Measurements from ENCODE around the gene RUFY4.
"Not testable (repeated sequence)": the region's sequence is repeated elsewhere in the genome, so short reads cannot be mapped to it uniquely, and the experiment has no call there.

The RUFY4 gene

DNA sequence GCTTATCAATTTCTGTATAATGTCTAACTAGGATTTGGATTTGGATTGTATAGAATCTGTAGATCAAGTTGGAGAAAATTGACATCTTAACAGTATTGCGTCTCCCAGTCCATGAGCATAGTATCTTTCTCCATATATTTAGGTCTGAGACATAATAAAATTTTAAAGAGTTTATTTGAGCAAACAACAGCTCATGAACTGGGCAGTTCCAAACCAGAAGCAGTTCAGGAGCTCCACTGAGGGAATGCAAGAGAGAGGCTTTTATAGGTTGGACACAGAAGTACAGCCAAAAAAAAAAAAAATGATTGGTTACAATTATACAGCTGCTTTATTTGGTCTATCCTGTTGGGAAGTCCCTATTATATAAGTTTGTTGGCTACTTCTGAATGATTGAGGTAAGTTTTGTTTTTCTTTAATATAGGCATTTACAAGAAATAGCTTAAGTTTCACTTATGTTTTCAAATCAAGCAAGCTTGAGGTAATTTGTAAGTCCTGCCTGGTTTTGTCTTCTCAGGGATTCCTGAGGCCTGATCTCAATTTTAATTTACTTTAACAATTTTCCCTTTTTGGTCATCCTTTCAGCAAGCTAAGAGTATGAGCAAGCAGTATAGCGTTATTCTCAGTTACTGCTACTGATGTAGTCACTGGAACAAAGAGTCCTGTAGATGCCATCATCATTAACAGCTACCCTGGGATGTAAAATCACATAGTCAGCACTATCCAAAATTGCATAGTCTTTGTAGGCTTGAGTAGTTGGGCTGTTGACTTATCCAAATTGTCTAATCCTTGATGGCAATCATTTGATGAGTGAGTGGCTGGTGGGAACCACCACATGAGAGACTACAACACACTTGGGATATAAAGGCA lies 27.5 kb upstream of the RUFY4 start:
- no peak for TF ChIP-seq EZH2 (IDR thresholded peaks at IDR 0.05; ENCODE audit: borderline replicate concordance, low read depth, low read length, severe bottlenecking)
- TF ChIP-seq, protein P1, sequence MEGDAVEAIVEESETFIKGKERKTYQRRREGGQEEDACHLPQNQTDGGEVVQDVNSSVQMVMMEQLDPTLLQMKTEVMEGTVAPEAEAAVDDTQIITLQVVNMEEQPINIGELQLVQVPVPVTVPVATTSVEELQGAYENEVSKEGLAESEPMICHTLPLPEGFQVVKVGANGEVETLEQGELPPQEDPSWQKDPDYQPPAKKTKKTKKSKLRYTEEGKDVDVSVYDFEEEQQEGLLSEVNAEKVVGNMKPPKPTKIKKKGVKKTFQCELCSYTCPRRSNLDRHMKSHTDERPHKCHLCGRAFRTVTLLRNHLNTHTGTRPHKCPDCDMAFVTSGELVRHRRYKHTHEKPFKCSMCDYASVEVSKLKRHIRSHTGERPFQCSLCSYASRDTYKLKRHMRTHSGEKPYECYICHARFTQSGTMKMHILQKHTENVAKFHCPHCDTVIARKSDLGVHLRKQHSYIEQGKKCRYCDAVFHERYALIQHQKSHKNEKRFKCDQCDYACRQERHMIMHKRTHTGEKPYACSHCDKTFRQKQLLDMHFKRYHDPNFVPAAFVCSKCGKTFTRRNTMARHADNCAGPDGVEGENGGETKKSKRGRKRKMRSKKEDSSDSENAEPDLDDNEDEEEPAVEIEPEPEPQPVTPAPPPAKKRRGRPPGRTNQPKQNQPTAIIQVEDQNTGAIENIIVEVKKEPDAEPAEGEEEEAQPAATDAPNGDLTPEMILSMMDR (IDR thresholded peaks at IDR 0.05; ENCODE audit: borderline replicate concordance, extremely low read depth, low read length, poor library complexity, severe bottlenecking): no peak
- no peaks in the 10 kb centered on the region for H3K79me2 ChIP-seq (ENCODE audit: insufficient read depth, low read length)
- H3K27me3 ChIP-seq (ENCODE audit: insufficient read depth, low read length, poor library complexity): peaks cover 9% of the 10 kb centered on the region
- H3K9ac ChIP-seq (ENCODE audit: low read depth, low read length): no peak overlapping the region
- no peaks in the 10 kb centered on the region for H3K36me3 ChIP-seq (ENCODE audit: insufficient read depth, low read length)
- no peaks in the 10 kb centered on the region for H3K9me3 ChIP-seq (ENCODE audit: insufficient read depth, low read length, severe bottlenecking)
- no peaks in the 10 kb centered on the region for H3K4me1 ChIP-seq (ENCODE audit: insufficient read depth, low read length)
- H3K4me3 ChIP-seq (ENCODE audit: low read depth in 1 of 2, low read length in 2 of 2): no peak overlapping the region
- ATAC-seq (ENCODE audit: insufficient read depth, low read depth) (no peak), DNase-seq (no peak)
- H3K4me2 ChIP-seq (ENCODE audit: insufficient read depth, low read length): no peak overlapping the region
- H3K27ac ChIP-seq (ENCODE audit: low read length): no peak overlapping the region
- H4K20me1 ChIP-seq (ENCODE audit: insufficient read depth, low read length): no peaks in the 10 kb centered on the region
- no peak overlapping the region for H2AFZ ChIP-seq (ENCODE audit: low read depth, low read length)

DNA sequence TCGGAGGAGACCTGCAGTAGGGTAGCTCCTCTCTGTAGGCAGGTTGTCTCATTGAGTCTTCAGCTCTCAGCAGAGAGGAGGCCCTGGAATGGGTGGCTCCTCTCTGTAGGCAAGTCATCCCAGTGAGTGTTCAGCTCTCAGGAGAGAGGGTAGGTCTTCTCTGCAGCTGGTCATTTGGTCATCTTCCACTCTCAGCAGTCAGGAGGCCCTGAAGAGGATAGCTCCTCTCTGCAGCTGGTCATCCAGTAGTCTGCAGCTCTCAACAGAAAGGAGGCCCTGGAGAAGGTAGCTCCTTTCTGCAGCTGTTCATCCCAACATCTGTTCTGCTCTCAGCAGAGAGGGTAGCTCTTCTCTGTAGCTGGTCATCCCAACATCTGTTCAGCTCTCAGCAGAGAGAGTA lies 26.0 kb upstream of the RUFY4 start:
- no peak overlapping the region for H2AFZ ChIP-seq (ENCODE audit: low read depth, low read length)
- H3K4me3 ChIP-seq (ENCODE audit: low read depth in 1 of 2, low read length in 2 of 2): no peak overlapping the region
- ATAC-seq (ENCODE audit: insufficient read depth, low read depth): no peak
- DNase-seq: no peak
- no peaks in the 10 kb centered on the region for H4K20me1 ChIP-seq (ENCODE audit: insufficient read depth, low read length)
- no peaks in the 10 kb centered on the region for H3K4me1 ChIP-seq (ENCODE audit: insufficient read depth, low read length)
- TF ChIP-seq, protein P1 (IDR thresholded peaks at IDR 0.05; ENCODE audit: borderline replicate concordance, extremely low read depth, low read length, poor library complexity, severe bottlenecking): no peak
- no peak for TF ChIP-seq EZH2 (IDR thresholded peaks at IDR 0.05; ENCODE audit: borderline replicate concordance, low read depth, low read length, severe bottlenecking)
- peaks cover 12% of the 10 kb centered on the region for H3K27me3 ChIP-seq (ENCODE audit: insufficient read depth, low read length, poor library complexity)
- no peak overlapping the region for H3K27ac ChIP-seq (ENCODE audit: low read length)
- H3K36me3 ChIP-seq (ENCODE audit: insufficient read depth, low read length): no peaks in the 10 kb centered on the region
- H3K79me2 ChIP-seq (ENCODE audit: insufficient read depth, low read length): no peaks in the 10 kb centered on the region
- H3K9me3 ChIP-seq (ENCODE audit: insufficient read depth, low read length, severe bottlenecking): no peaks in the 10 kb centered on the region
- no peak overlapping the region for H3K4me2 ChIP-seq (ENCODE audit: insufficient read depth, low read length)
- H3K9ac ChIP-seq (ENCODE audit: low read depth, low read length): no peak overlapping the region

DNA sequence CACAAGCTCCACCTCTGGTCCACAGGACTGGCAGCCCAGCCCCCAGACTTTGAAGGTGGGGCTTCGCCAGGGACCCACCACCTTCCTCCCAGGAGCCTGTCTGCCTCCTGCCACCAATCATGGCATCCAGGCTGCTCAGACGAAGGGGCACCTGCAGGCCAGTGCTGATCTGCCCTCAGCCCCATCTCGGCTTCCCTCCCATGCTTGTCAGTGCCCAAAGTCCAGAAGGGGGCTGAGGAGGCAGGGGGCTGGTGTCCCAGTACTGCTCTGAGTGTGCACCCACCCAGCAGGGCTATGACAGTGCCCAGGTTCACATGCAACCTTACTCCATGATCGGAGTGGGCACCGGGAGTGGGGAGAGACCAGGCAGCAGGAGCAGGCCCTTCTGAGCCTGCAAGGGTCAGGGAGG lies 25.3 kb upstream of the RUFY4 start:
- Histone ChIP-seq H3K4me2 (ENCODE audit: insufficient read depth, low read length) (no peak overlapping the region), H3K4me1 (ENCODE audit: insufficient read depth, low read length) (no peaks in the 10 kb centered on the region), H3K9ac (ENCODE audit: low read depth, low read length) (no peak overlapping the region), H3K79me2 (ENCODE audit: insufficient read depth, low read length) (no peaks in the 10 kb centered on the region), H3K36me3 (ENCODE audit: insufficient read depth, low read length) (no peaks in the 10 kb centered on the region), H2AFZ (ENCODE audit: low read depth, low read length) (no peak overlapping the region), H3K27me3 (ENCODE audit: insufficient read depth, low read length, poor library complexity) (peaks cover 10% of the 10 kb centered on the region), H3K27ac (ENCODE audit: low read length) (no peak overlapping the region), H3K9me3 (ENCODE audit: insufficient read depth, low read length, severe bottlenecking) (no peaks in the 10 kb centered on the region), H3K4me3 (ENCODE audit: low read depth in 1 of 2, low read length in 2 of 2) (no peak overlapping the region), H4K20me1 (ENCODE audit: insufficient read depth, low read length) (no peaks in the 10 kb centered on the region)
- ATAC-seq (ENCODE audit: insufficient read depth, low read depth) (no peak), DNase-seq (no peak)
- TF ChIP-seq, protein P1 (IDR thresholded peaks at IDR 0.05; ENCODE audit: borderline replicate concordance, extremely low read depth, low read length, poor library complexity, severe bottlenecking): no peak
- no peak for TF ChIP-seq EZH2 (IDR thresholded peaks at IDR 0.05; ENCODE audit: borderline replicate concordance, low read depth, low read length, severe bottlenecking)

DNA sequence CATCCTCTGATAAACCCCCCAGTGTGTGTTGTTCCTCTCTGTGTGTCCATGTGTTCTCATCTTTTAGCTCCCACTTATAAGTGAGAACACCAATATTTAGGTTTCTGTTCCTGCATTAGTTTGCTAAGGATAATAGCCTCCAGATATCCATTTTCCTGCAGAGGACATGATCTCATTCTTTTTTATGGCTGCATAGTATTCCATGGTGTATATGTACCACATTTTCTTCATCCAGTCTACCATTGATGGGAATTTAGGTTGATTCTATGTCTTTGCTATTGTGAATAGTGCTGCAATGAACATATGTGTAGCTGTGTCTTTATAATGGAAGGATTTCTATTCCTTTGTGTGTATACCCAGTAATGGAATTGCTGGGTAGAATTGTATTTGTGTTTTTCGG lies 24.5 kb upstream of the RUFY4 start:
- not testable (repeated sequence) for H3K36me3 ChIP-seq (ENCODE audit: insufficient read depth, low read length); H3K9ac ChIP-seq (ENCODE audit: low read depth, low read length); H3K79me2 ChIP-seq (ENCODE audit: insufficient read depth, low read length); H4K20me1 ChIP-seq (ENCODE audit: insufficient read depth, low read length); H2AFZ ChIP-seq (ENCODE audit: low read depth, low read length); H3K9me3 ChIP-seq (ENCODE audit: insufficient read depth, low read length, severe bottlenecking); H3K27ac ChIP-seq (ENCODE audit: low read length); DNase-seq; H3K4me3 ChIP-seq (ENCODE audit: low read depth in 1 of 2, low read length in 2 of 2); H3K27me3 ChIP-seq (ENCODE audit: insufficient read depth, low read length, poor library complexity); H3K4me2 ChIP-seq (ENCODE audit: insufficient read depth, low read length); H3K4me1 ChIP-seq (ENCODE audit: insufficient read depth, low read length); ATAC-seq (ENCODE audit: insufficient read depth, low read depth)

Data from DND-41 (cell line).